NCI-H2227 treated with DMSO at 0.1 percent for 48 hours (cell line): ENCODE data around the gene OXSR1.
"Not testable (repeated sequence)": the region's sequence is repeated elsewhere in the genome, so short reads cannot be mapped to it uniquely, and the experiment has no call there.

Experiments used
- DNase-seq: peaks from one replicate; lab custom pipeline; 2025; lab: John Stamatoyannopoulos, UW

OXSR1 gene

DNA sequence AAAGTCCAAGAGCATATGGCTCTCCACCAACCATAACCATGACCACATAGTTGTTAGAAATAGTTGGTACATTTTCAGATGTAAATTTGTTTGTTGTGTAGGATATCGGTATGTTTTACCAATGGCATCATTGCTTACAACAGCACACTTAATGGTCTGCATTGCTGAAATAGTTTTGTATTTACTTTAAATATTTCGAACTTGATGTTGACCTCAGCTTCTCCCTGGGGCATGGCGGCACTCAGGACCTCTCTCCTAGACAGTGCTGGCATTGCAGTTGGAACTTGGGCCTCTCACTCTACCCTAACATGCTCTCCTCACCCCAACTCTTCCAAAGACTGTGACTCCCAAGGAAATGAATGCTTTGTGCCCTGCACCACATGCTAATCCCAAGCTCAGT is 105.3 kb downstream of the OXSR1 start:
- no peak for DNase-seq

DNA sequence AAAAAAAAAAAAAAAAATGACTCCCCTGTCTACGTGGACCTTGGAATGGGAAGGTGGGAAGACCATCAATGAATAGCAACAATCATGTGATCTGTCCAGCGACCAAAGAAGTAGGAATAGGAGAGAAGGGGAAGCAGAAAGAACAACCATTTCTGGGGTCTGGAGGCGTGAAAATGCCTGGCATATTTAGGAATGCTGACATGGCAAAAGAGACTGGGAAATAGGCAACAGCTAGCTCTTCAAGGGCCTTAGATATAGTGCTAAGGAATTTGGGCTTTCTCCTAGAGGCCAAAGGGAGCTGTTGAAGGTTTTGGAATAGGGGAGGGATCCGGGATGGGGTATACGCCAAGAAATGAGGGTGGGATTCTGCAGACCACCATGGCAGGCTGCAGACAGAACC is 106.2 kb downstream of the OXSR1 start:
- DNase-seq: no peak

DNA sequence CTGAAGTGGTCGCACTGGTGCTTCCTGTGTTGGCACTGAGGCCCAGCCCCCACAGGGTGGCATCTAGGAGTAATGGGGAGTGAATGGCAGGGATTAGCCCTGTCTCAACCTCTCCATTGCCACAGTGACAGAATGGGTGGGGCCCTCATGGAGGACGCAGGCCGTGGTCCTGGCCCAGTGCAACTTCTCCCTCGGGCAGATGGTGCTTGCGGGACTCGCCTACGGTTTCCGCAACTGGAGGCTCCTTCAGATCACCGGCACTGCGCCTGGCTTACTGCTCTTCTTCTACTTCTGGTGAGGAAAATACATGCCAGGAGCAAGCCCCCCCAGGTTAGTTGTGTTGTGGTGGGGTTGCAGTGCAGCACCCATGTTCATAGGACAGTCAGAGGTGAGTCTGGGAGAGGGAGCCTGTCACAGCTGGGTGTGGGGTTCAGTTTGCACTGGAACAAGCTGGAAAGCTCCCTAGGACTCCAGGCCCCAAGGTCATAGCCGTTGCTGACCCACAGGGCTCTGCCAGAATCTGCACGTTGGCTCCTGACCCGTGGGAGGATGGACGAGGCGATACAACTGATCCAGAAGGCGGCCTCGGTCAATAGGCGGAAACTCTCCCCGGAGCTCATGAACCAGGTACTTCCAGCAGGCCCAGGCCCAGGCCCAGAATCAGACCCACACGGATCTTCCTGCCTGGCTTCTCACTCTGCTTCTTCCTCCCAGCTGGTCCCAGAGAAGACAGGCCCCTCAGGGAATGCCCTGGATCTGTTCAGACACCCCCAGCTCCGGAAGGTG is 109.7 kb downstream of the OXSR1 start:
- DNase-seq: no peak

DNA sequence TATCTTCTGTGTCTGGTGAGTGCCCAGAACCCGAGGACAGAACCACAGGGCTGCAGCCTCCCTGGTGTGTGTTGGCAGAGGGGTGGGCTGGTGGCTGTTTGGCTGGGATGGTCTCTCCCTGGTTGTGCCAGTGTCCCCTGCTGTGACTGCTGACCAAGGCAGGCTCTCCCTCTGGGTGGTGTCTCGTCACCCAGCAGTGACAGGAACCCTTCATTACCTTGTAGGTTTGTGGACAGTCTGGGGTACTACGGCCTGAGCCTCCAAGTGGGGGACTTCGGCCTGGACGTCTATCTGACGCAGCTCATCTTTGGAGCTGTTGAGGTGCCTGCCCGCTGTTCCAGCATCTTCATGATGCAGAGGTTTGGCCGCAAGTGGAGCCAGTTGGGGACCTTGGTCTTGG is 110.3 kb downstream of the OXSR1 start:
- no peak for DNase-seq

DNA sequence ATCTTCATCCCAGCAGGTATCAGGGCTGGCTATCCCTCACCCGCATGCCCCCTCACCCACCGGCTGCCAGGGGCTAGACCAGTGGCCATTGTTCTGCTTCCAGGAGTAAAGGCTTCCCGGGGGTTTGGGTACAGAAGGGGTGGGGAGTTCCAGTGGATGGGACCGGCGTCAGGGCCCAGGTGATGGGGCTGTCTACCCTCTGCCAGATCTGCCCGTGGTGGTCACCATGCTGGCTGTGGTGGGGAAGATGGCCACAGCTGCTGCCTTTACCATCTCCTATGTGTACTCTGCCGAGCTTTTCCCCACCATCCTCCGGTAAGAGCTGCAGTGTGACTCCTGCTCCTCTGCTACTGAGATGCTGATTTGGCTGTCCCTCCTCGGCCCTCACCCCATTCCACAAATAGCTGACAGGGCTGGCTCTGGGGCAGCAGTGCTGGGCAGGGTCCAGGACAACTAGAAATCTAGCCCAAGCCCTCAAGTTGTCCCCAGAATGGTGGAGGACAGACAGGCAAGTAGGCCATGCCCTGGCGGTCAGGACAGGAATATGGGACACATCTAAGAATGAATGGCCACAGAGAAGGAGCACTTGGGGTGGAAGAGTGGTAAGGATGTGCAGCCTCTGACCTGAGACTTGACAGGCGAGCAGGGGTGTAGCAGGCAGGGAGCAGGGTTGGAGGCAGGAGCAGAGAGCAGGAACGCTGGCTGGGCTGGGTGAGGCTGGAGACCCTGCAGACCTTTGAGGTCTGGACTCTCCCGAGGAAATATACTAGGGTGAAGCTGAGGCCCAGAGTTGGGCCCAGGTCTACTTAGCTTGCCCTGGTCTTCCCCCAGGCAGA is 111.0 kb downstream of the OXSR1 start:
- no peak for DNase-seq

DNA sequence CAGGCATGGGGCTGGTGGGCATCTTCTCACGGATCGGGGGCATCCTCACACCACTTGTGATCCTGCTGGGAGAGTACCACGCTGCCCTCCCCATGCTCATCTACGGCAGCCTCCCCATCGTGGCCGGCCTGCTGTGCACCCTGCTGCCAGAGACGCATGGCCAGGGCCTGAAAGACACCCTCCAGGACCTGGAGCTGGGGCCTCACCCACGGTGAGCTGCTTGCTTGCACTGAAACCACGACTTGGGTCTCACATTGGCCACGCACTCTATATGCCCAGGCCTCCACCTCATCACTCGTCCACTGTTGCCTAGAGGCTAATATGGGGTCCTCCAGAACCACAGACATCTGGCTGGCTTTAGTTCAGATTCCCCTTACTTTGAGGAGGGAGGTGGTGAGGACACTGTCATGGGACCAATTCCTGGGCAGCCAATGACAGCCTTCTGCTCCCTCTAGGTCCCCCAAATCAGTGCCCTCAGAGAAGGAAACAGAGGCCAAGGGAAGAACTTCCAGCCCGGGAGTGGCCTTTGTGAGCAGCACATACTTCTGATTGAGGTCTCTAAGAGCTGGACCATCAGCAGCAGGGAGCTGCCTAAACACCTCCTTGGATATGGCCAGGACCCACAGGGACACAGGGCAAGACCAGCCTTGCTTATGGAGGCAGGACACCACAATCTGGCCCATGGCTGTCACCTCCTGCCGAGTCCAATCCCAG is 111.7 kb downstream of the OXSR1 start:
- DNase-seq: no peak

DNA sequence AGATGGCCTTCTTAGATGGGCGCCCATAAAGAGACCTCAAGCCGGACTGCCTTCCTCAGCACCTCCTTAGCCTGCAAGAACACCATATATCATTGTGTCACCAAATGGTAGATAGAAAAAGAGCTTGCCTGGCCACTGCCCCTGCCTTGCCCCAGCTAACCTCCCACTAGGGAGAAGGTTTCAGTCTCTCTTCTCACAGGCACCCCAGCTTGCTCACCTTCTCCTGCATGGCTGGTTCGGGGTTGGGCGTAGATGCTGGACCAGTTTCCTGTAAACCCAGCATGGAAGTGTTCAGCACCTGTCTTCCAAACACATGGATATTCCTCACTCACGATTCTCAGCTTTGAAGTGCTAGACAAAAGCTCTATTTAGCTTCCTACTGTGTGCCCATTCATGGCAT is 113.5 kb downstream of the OXSR1 start:
- DNase-seq: no peak

DNA sequence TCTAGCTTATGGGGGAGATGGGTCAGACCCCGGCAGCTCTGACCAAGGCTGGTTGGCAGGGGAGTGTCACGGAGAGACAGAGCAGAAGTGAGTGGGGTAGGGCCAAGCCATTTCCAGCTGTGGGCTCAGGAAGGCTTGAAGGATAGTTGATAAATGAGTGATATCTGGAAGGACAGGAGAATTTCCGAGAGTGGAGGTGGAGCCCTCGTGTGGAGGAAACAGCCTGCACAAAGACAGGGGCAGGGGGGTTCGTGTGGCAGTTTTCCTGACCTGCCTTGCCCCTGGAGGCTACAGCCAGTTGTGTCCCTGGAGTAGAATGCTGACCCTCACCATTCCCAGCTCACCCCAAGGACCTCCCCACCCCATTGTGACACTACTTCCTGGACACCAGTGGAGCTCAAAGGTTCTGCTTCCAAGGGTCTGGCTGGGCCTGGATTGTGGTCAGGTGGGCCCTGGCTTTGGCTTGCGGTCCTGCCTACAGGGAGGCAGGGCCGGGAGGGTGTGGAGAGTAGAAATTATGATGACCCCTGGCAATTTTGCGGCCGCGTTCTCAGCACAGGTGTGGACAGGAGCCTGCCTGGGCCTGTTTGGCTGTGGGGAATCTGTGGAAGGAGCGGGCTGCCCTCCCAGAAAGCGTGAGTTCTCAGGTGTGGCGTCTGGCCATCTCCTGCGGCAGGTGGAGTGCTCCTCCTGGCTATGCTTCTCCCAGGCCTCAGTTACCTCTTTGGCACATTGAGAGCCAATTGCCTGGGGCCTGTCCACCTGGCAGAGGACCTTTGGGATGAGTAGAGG is 116.8 kb downstream of the OXSR1 start, which contains the start of gene SLC22A14:
TSS of gene SLC22A14 (plus strand) at position 400 of the 792 bp plus-strand sequence. CDS start 23,733 bp downstream, outside the sequence.
- DNase-seq: no peak

DNA sequence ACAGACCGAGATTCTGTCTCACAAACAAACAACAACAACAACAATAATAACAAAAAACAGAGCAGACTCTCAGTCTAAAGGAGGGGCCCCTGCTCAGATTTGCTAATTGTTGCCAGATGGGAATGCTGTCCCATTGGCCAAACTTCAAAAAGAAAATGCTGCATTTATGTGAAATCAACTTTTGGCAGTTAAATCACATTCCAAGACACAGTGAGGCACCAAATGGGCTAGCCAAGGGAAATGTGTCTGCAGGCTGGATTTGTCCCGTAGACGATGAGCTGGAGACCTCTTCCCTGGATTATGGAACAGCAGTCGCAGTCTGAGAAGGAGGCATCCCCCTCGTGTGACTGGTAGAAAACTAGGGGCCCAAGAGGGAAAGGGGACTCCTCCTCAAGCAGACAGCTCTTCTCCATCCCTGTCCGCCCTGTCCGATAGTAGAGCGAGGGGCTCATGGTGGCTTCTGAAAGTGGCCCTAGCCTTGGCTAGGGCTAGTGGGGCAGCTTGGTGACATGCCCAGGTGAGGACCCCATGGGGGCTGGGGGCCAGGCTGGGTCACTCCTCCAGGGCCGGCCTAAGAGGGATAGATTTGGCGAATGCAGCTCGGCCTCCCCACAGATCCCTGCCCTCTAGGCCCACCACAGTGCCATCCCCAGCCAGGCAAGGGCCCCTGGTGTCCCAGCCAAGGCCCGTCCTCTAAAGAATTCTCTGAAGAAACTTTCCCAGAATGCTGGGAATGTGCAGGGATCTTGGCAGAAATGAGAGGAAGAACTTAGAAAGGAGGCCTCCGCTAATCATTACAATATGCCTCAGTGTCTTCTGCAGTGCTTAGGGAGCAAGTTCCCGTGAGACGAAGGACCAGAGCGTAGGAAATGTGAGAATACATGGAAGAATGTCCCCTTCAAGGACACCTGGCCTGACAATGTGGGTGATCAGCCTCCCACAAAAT is 118.7 kb downstream of the OXSR1 start:
- DNase-seq: no peak

DNA sequence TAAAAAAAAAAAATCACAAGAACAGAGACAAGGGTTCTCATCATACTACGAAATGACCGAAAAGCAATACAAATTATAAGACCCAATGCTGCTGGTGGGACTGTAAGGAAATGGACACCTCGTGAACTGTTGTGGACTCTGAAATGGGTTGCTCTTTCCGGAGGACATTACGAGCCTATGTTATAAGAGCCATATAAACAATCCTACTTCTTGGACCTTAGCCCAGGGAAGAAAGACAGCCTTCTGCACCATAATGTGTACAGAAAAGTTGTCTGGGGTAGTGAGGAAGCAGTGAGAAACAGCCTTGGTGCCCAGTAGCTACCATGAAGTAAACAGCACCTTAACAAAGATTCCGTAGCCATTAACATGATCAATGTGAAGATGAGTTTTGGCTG is 119.4 kb downstream of the OXSR1 start:
- no peak for DNase-seq

DNA sequence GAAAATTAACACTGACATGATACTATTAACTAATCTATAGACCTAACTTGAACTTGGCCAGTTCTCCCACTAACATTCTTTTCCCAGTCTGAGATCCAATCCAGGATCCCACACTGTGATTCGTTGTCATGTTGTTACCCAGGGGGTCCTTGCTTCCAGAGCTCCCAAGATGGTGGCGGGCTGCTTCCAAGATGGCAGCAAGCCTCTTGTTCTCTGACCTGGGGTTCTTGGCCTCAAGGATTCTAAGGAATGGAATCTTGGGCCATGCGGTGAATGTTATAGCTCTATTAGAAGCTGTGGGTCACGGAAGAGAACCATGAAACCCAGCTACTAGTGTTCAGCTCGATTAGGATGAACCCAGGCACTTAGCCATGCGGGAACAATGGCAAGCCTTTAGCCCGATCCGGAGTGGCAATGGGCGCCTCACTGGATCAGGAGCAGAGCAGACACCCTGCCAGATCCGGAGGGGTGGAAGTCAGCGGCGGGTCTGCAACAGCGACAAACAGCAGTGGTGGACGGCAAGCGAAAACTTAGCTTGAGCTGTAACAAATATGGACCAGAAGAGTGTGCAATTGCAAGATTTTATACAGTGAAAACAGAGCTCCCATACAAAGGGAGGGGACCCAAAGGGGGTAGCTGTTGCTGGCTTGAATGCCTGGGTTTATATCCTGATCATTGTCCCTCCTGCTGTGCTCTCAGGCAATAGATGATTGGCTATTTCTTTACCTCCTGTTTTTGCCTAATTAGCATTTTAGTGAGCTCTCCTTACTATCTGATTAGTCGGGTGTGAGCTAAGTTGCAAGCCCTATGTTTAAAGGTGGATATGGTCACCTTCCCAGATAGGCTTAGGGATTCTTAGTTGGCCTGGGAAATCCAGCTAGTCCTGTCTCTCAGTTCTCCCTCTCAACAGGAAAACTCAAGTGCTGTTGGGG is 124.2 kb downstream of the OXSR1 start:
- DNase-seq: not testable (repeated sequence)

DNA sequence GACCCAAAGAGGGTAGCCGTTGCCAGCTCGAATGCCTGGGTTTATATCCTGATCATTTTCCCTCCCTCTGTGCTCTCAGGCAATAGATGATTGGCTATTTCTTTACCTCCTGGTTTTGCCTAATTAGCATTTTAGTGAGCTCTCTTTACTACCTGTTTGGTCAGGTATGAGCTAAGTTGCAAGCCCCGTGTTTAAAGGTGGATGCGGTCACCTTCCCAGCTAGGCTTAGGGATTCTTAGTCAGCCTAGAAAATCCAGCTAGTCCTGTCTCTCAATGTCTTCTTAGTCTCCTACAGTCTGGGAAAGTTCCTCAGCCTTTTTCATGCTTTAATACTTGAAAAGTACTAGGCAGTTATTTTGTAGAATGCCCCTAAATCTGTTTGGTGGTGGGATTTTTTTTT is 131.7 kb downstream of the OXSR1 start:
- DNase-seq: not testable (repeated sequence)

DNA sequence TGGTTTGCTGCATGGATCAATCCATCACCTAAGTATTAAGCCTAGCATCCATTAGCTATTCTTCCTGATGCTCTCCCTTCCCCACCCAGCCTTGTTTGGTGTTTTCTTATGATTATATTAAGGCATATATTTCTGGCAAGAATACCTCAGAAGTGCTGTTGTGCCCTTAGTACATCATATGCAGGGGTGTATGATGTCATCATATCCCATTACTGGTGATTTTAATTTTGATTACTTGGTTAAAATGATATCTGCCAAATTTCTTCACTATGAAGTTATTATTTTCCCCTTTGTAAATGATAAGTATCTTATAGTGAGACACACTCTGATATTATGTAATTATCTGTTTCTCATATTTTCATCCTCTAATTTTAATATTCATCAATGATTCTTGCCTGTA is 132.2 kb downstream of the OXSR1 start:
- DNase-seq: no peak

DNA sequence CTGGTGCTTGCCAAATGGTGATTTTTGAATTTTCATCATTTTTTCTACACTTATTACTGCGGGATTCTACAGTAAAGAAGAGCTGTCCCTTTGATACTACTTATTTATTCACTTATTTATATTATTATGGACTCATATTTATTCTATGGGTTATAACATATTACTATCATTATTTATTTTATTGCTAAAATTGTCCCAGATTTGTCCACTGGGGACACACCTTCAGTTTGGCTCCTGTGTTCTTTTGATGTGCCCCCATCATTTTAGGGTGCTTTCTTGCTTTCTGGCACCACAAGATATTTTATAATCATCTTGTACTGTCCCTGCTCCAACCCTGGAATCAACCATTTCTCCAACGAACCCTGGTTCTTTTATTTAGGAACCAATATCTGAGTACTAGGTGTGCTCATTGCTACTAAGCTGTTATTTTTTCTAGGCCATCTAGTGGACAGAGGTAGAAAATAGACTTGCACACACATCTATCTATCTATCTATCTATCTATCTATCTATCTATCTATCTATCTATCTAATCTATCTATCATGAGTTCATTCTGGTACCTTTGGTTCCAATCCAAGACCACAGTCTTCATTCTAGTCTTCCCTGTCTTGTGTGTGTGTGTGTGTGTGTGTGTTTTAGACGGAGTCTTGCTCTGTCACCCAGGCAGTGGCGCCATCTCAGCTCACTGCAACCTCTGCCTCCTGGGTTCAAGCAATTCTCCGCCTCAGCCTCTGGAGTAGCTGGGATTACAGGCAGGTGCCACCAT is 132.8 kb downstream of the OXSR1 start:
- no peak for DNase-seq
